ENCODE measurements around the gene ACOXL. TPM values are rescaled to one million over a fixed set of nuclear protein-coding genes. Genes with fewer than 3 reads are reported as not detected.
A peak's percentile ranks its signal among the peaks of the same experiment; 100 is the strongest.

Gene ACOXL
- polyA plus RNA-seq, 1 donor from 2014 or later, result not detected

DNA sequence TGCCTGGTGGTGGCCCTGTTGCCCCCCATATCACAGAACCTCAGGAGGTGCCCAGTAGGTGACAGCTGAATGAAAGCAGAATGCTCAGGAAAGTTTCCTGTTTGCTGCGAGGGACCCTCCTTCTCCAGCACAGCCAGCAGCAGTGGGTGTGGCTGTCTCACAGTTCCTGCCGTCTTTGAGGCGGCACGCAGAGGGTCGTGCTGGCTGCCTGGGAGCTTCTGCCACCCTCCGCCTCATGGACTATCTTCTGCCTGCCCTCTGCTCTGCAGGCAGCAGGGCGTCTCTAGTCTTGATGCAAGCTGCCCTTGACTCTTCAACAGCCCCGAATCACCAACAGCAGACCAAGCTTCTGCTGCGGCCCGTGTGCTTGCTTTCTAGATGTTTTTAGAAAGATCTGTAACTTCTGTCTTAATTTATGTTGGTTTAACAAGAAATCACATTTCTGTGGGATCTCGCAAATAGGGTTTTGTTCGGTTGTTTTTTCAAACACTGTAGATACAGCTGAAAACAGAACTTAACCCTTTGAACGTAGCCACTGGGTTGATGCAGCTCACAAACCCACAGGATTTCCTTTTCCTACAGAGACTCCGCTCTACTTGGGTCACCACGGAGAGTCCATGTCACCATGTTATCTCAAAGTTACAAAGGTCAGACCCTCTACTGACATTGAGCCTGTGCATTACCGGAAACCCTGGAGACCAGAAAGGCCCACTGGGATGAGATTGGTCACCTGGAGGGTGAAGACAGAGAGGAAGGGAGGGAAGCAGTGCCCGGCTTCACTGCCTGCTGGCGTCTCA is 144.9 kb downstream of the ACOXL start:
- Mint-ChIP-seq H3K27ac (no peak overlapping the region), H3K4me1 (peaks cover 0 to 13% (median 5%) of the 10 kb centered on the region in 3 donors), H3K4me3 (no peak overlapping the region), H3K27me3 (peaks cover 15% of the 10 kb centered on the region), H3K9me3 (peaks cover 5 to 15% (median 10%) of the 10 kb centered on the region in 3 donors), H3K36me3 (peaks cover 5% of the 10 kb centered on the region)

DNA sequence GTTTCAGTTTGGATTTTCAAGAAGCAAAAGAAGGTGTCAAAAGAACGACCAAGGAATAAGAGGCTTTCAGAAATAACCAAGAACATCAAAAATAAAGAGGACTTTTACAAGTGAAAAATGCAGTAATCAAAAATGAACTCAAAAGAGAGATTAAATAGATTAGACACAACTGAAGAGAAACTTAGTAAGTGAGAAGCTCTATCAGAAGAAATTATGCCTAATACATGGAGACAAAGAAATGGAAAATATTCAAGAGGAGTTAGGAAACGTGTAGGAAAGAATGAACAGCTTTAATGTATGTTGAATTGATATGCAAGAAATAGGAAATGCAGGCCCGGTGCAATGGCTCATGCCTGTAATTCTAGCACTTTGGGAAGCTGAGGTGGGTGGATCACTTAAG is 145.8 kb downstream of the ACOXL start:
- no peak overlapping the region for H3K4me3 Mint-ChIP-seq
- H3K27me3 Mint-ChIP-seq, result peaks cover 11% of the 10 kb centered on the region
- peaks cover 5% of the 10 kb centered on the region for H3K36me3 Mint-ChIP-seq
- H3K27ac Mint-ChIP-seq, result no peak overlapping the region
- peaks cover 0 to 10% (median 3%) of the 10 kb centered on the region in 3 donors for H3K4me1 Mint-ChIP-seq
- H3K9me3 Mint-ChIP-seq, result peaks cover 5 to 16% (median 10%) of the 10 kb centered on the region in 3 donors

- Mint-ChIP-seq H3K4me3 (no peak overlapping the region), H3K9me3 (peaks cover 5 to 16% (median 10%) of the 10 kb centered on the region in 3 donors), H3K36me3 (peaks cover 5% of the 10 kb centered on the region), H3K27me3 (peaks cover 14% of the 10 kb centered on the region), H3K27ac (peak overlapping the region in 1 of 3 donors; percentile 25), H3K4me1 (no peaks in the 10 kb centered on the region)
Measured at GRCh38 chr2:110881908-110882307, 149.5 kb downstream of the ACOXL start.

GRCh38 chr2:110883406-110883805 is 151.0 kb downstream of the ACOXL start:
- Mint-ChIP-seq H3K9me3 (peaks cover 3 to 10% (median 10%) of the 10 kb centered on the region in 3 donors), H3K27ac (no peak overlapping the region), H3K4me3 (no peak overlapping the region), H3K4me1 (no peaks in the 10 kb centered on the region), H3K36me3 (no peaks in the 10 kb centered on the region), H3K27me3 (peaks cover 8% of the 10 kb centered on the region)

DNA sequence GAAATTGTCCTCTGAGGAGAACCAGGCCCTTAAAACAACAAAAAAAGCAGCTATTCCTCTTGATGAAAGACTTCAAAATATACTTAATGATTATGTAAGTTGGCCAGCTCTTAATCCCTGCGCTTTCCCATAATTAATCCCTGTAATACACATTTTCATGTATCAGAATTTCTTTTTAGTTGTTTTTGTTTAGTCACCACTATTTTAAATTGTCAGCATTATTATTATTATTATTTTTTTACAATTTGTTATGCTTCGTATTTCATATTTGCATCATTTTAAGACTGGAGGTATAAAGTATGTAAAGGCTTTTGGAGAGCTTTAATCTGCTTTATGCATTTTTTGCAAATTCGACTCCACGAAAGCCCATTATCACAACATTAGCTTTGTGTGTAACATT is 152.9 kb downstream of the ACOXL start:
- peaks cover 5% of the 10 kb centered on the region for H3K27me3 Mint-ChIP-seq
- H3K36me3 Mint-ChIP-seq, result no peaks in the 10 kb centered on the region
- no peak overlapping the region for H3K27ac Mint-ChIP-seq
- H3K4me3 Mint-ChIP-seq, result no peak overlapping the region
- no peaks in the 10 kb centered on the region for H3K4me1 Mint-ChIP-seq
- H3K9me3 Mint-ChIP-seq, result peaks cover 3 to 10% (median 5%) of the 10 kb centered on the region in 3 donors

DNA sequence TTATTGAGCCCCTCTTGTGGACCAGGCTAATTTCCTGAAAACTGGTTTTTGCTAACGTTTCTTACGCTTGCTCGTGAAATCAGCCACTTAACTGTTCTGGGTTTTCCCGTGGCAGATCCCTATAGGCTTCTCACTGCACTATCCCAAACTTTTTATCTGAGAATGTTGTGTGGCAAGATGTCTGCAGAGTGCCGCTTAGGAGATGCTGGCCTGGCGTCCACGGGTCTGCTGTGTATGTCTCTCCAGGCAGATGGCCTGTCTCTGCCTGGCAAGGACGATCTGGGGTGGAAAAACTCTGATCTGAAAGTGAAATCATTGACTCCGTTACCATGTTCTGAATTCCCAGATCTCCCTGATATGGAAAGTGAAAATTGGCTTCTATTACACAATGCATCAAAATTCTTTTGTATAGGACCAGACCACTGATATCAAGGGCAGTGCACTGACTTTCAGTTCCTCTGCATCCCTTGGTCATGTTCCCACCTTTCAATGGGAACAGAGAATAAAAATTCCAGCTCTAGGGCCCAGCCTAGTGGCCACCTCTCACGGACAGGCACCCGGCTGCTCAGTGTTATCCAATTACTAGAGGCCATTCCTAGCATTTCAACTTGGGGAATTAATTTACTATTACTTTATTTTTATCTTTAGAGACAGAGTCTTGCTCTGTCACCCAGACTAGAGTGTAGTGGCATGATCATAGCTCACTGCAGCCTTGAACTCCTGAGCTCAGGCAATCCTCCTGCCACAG is 154.6 kb downstream of the ACOXL start:
- H3K36me3 Mint-ChIP-seq, result no peaks in the 10 kb centered on the region
- H3K27me3 Mint-ChIP-seq, result peaks cover 5% of the 10 kb centered on the region
- H3K9me3 Mint-ChIP-seq, result peaks cover 0 to 7% (median 0%) of the 10 kb centered on the region in 3 donors
- H3K27ac Mint-ChIP-seq, result no peak overlapping the region
- no peak overlapping the region for H3K4me3 Mint-ChIP-seq
- H3K4me1 Mint-ChIP-seq, result no peaks in the 10 kb centered on the region

DNA sequence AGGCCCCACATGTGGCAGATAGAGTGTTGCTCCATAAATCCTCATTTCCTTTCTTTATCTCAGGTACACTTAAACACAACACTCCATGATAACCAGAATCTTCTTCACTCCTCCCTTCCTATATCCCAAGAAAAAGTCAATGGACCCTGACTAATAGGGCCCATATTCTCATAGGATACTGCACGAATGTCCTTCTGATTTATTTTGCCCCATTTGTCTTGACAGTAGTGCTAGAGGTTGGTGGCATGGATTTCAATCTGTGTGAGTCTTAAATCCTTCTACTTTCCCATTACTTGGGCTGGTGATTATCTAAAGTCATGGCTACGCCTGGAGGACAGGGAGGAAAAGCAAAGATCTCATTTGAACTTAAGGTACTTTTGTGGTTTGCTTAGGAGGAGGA is 156.0 kb downstream of the ACOXL start:
- Mint-ChIP-seq H3K27ac (no peak overlapping the region), H3K4me3 (no peak overlapping the region), H3K36me3 (no peaks in the 10 kb centered on the region), H3K4me1 (no peaks in the 10 kb centered on the region), H3K9me3 (peaks cover 0 to 4% (median 0%) of the 10 kb centered on the region in 3 donors), H3K27me3 (peaks cover 12% of the 10 kb centered on the region)

DNA sequence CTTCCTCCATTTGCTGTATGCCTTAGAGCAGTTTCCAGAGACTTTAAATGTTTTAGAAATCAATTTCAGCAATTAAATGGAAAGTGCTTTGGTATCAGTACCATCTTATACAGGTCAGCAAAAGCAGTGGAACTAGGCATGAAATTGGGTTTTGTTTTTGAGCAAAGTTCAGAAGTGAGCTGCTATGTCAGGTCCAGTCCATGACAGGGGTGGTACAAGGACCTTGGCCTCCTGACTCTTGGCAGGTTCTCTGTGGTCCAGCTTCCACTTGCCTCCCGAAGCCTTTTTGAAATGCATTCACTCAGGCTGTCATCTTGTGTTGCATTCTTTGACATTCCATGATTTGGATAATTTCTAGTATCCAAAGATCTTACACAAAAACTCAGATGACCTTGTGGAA is 159.3 kb downstream of the ACOXL start:
- H3K4me3 Mint-ChIP-seq, result no peak overlapping the region

GRCh38 chr2:110896226-110896625 is 163.9 kb downstream of the ACOXL start:
- peaks cover 3 to 11% (median 11%) of the 10 kb centered on the region in 3 donors for H3K9me3 Mint-ChIP-seq
- H3K4me1 Mint-ChIP-seq, result no peaks in the 10 kb centered on the region
- H3K27me3 Mint-ChIP-seq, result peaks cover 13% of the 10 kb centered on the region
- H3K27ac Mint-ChIP-seq, result no peak overlapping the region
- peaks cover 3% of the 10 kb centered on the region for H3K36me3 Mint-ChIP-seq
- no peak overlapping the region for H3K4me3 Mint-ChIP-seq

More for the DNA sequence above, 159.3 kb downstream of the ACOXL start:
- Mint-ChIP-seq H3K9me3 (peaks cover 3 to 11% (median 11%) of the 10 kb centered on the region in 3 donors), H3K4me1 (no peaks in the 10 kb centered on the region), H3K27me3 (peaks cover 14% of the 10 kb centered on the region), H3K27ac (no peak overlapping the region), H3K36me3 (peaks cover 3% of the 10 kb centered on the region)

DNA sequence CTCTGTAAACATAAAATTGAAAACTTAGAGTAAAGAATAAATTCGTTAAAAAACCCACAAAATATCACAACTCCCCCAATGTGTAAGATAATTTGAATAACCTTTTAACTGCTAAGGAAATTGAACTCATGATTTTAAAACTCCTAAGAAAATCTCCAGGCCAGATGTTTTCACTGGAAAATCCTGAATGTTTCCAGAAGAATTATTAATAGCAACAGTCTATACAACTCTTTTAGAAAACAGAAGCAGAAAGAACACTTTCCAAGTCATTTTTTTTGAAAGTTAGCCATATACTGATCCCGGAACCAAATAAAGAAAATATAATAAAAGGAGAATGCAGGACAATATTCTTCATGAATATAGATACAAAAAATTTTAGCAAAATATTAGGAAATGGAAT is 165.6 kb downstream of the ACOXL start:
- H3K4me3 Mint-ChIP-seq, result no peak overlapping the region
- peaks cover 3% of the 10 kb centered on the region for H3K36me3 Mint-ChIP-seq
- peaks cover 3 to 11% (median 11%) of the 10 kb centered on the region in 3 donors for H3K9me3 Mint-ChIP-seq
- no peak overlapping the region for H3K27ac Mint-ChIP-seq
- H3K27me3 Mint-ChIP-seq, result peaks cover 6% of the 10 kb centered on the region
- no peaks in the 10 kb centered on the region for H3K4me1 Mint-ChIP-seq

GRCh38 chr2:110900191-110900590 is 167.8 kb downstream of the ACOXL start:
- Mint-ChIP-seq H3K36me3 (peaks cover 3% of the 10 kb centered on the region), H3K27me3 (peaks cover 6% of the 10 kb centered on the region), H3K27ac (no peak overlapping the region), H3K9me3 (peaks cover 3 to 13% (median 11%) of the 10 kb centered on the region in 3 donors), H3K4me3 (no peak overlapping the region), H3K4me1 (no peaks in the 10 kb centered on the region)

- Mint-ChIP-seq H3K4me1 (no peaks in the 10 kb centered on the region), H3K36me3 (no peaks in the 10 kb centered on the region), H3K27me3 (peaks cover 3% of the 10 kb centered on the region), H3K27ac (no peak overlapping the region), H3K9me3 (peaks cover 0 to 5% (median 0%) of the 10 kb centered on the region in 3 donors), H3K4me3 (no peak overlapping the region)
Measured at GRCh38 chr2:110903548-110903947, 171.2 kb downstream of the ACOXL start.

- Mint-ChIP-seq H3K4me3 (no peak overlapping the region), H3K27ac (no peak overlapping the region), H3K36me3 (no peaks in the 10 kb centered on the region), H3K27me3 (peaks cover 3% of the 10 kb centered on the region), H3K4me1 (no peaks in the 10 kb centered on the region), H3K9me3 (peaks cover 0 to 5% (median 0%) of the 10 kb centered on the region in 3 donors)
Measured at GRCh38 chr2:110904116-110904778, 171.9 kb downstream of the ACOXL start.

- H3K4me3 Mint-ChIP-seq, result no peak overlapping the region
- no peaks in the 10 kb centered on the region for H3K36me3 Mint-ChIP-seq
- H3K4me1 Mint-ChIP-seq, result no peaks in the 10 kb centered on the region
- H3K9me3 Mint-ChIP-seq, result peaks cover 0 to 5% (median 0%) of the 10 kb centered on the region in 3 donors
- H3K27ac Mint-ChIP-seq, result no peak overlapping the region
- peaks cover 3% of the 10 kb centered on the region for H3K27me3 Mint-ChIP-seq
Measured at GRCh38 chr2:110904779-110905148, 172.4 kb downstream of the ACOXL start.

GRCh38 chr2:110905217-110905616 is 172.8 kb downstream of the ACOXL start:
- Mint-ChIP-seq H3K9me3 (peaks cover 0 to 5% (median 0%) of the 10 kb centered on the region in 3 donors), H3K4me1 (no peaks in the 10 kb centered on the region), H3K4me3 (no peak overlapping the region), H3K36me3 (no peaks in the 10 kb centered on the region), H3K27me3 (peaks cover 3% of the 10 kb centered on the region), H3K27ac (no peak overlapping the region)
